ENCODE results near the gene USP28. TPM values are rescaled to one million over a fixed set of nuclear protein-coding genes. Genes with fewer than 3 reads are reported as not detected.
"Not testable (repeated sequence)": the region's sequence is repeated elsewhere in the genome, so short reads cannot be mapped to it uniquely, and the experiment has no call there.

The USP28 gene
- total RNA-seq, 1 donor from 2014 or later: 10.1 TPM

GRCh38 chr11:113773416-113774173, 101.8 kb downstream of the USP28 start, which contains the start of gene ZW10:
Gene ZW10 (minus strand): TSS chr11:113773692. CDS start chr11:113773666, 26 bp downstream.
- DNase-seq (ENCODE audit: low spot score): peak; percentile 98

- DNase-seq (ENCODE audit: low spot score): no peak
Observed at GRCh38 chr11:113773092-113773415, 102.3 kb downstream of the USP28 start.

- no peak for DNase-seq (ENCODE audit: low spot score)
Observed at GRCh38 chr11:113771964-113772363, 103.4 kb downstream of the USP28 start.

- DNase-seq (ENCODE audit: low spot score): no peak
Observed at GRCh38 chr11:113764527-113765219, 110.7 kb downstream of the USP28 start.

GRCh38 chr11:113763040-113763439, 112.3 kb downstream of the USP28 start:
- DNase-seq (ENCODE audit: low spot score): not testable (repeated sequence)

- DNase-seq (ENCODE audit: low spot score): no peak
Observed at GRCh38 chr11:113760241-113760640, 115.1 kb downstream of the USP28 start.

GRCh38 chr11:113752932-113753331, 122.4 kb downstream of the USP28 start:
- no peak for DNase-seq (ENCODE audit: low spot score)

Other genes with a start within 250 kb of the USP28 start
- 0.80 TPM for gene TMPRSS5, start 169.3 kb downstream of the USP28 start, total RNA-seq
- gene ZW10, start 101.9 kb downstream of the USP28 start, total RNA-seq: 13.5 TPM
- not detected for gene CLDN25, start 95.8 kb downstream of the USP28 start, total RNA-seq
- gene HTR3B, start 29.2 kb upstream of the USP28 start, total RNA-seq: not detected
- not detected for gene HTR3A, start 99.5 kb upstream of the USP28 start, total RNA-seq
- gene ZBTB16, start 184.1 kb upstream of the USP28 start, total RNA-seq: 196 TPM

Measured in mesenteric fat pad (tissue), 1 donor.